Fibroblast of lung (primary cell): Measurements from ENCODE around the gene ACYP2.

Experiments
- EZH2 ChIP-seq: IDR thresholded peaks from 2 replicates; pipeline ENCODE4 v1.5.1; 2012; ENCODE audit warnings: low read length, control low read depth, mild to moderate bottlenecking; ENCODE audit errors: missing control alignments
- TF ChIP-seq, protein P1 (sequence below), 2 donors: IDR thresholded peaks in 1 of 2; conservative IDR thresholded peaks in 1 of 2; 1 replicate in 1 of 2; 2 replicates in 1 of 2; pipeline ENCODE4 v1.5.1; 2011 to 2012; ENCODE audit warnings: low read length in 2 of 2, control low read depth in 1 of 2, inconsistent platforms in 1 of 2, low read depth in 1 of 2, mild to moderate bottlenecking in 1 of 2

- TF ChIP-seq, protein P1, sequence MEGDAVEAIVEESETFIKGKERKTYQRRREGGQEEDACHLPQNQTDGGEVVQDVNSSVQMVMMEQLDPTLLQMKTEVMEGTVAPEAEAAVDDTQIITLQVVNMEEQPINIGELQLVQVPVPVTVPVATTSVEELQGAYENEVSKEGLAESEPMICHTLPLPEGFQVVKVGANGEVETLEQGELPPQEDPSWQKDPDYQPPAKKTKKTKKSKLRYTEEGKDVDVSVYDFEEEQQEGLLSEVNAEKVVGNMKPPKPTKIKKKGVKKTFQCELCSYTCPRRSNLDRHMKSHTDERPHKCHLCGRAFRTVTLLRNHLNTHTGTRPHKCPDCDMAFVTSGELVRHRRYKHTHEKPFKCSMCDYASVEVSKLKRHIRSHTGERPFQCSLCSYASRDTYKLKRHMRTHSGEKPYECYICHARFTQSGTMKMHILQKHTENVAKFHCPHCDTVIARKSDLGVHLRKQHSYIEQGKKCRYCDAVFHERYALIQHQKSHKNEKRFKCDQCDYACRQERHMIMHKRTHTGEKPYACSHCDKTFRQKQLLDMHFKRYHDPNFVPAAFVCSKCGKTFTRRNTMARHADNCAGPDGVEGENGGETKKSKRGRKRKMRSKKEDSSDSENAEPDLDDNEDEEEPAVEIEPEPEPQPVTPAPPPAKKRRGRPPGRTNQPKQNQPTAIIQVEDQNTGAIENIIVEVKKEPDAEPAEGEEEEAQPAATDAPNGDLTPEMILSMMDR (conservative IDR thresholded peaks at IDR 0.05 in 1 of 2, IDR thresholded peaks at IDR 0.05 in 1 of 2; ENCODE audit: low read depth in 1 of 2, low read length in 2 of 2): no peak
- TF ChIP-seq EZH2: no peak
These were observed 50.8 kb downstream of the ACYP2 start for GRCh38 chr2:54166121-54166773.
